Forelimb muscle (tissue), 1 donor: ENCODE data around the gene TMEM126B. TPM values are rescaled to one million over a fixed set of nuclear protein-coding genes. Genes with fewer than 3 reads are reported as not detected.
A peak's percentile ranks its signal among the peaks of the same experiment; 100 is the strongest.
"Not testable (repeated sequence)": the region's sequence is repeated elsewhere in the genome, so short reads cannot be mapped to it uniquely, and the experiment has no call there.

Source experiments
- DNase-seq: peaks from one replicate; pipeline ENCODE4 v3.0.0-alpha.2; 2013; ENCODE audit warnings: low read depth
- polyA plus RNA-seq: library from polyadenylated mRNA; unstranded; fragments of 120-200 nt; gene quantifications from one replicate; pipeline ENCODE4 v1.2.1, GENCODE V29; 2013; ENCODE audit not compliant: insufficient read length

Gene TMEM126B
- polyA plus RNA-seq, 1 donor, result 40.6 TPM

DNA sequence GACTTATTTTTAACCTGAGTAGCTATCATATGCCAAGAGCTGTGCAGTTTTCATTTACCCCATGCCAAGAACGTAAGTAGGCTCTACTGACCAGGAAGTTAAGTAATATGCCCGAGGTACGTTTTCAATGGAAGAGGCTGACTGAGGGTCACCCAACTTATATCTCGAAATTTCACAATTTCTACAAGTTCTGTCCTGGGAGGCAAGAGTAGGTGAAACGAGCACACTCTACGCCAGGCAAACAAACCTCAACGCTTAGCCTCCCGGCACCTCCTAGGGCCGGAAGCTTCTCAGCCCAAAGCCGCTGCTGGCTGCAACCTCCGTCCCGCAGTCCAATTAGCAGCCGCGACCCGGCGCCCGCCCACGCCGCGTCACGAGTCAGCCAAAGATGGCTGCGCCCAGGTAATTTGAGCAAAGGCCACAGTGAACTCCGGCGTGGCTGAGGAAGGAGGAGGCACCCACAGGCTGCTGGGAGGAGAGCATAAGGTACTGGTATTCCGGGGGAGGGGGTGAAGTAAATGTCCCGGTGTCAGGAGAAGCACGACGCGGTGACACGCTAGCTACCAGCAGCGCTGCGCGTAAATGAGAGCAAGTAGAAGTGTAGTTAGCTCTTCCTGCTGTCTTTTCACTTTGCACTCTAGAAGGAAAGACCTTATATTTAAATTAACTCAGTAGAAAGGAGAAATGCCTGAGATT, 19.4 kb downstream of the TMEM126B start, which contains the start of gene TMEM126A:
Gene TMEM126A (plus strand): TSS at position 364 of the 696 bp plus-strand sequence. CDS start 2,289 bp downstream, outside the sequence.
- DNase-seq, result no peak

GRCh38 chr11:85651118-85651517, 22.7 kb downstream of the TMEM126B start:
- DNase-seq, result no peak

GRCh38 chr11:85652786-85653447, 24.5 kb downstream of the TMEM126B start:
- DNase-seq, result no peak

DNA sequence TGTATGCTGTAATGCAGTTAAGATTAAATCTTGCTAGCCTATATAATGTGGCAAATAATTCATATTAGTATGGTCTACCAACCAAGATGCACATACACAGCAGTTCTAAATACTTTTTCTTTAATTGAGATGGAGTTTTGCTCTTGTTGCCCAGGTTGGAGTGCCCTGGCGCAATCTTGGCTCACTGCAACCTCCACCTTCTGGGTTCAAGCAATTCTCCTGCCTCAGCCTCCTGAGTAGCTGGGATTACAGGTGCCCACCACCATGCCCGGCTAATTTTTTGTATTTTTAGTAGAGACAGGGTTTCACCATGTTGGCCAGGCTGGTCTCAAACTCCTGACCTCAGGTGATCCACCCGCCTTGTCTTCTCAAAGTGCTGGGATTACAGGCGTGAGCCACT, 25.9 kb downstream of the TMEM126B start:
- DNase-seq, result not testable (repeated sequence)

GRCh38 chr11:85656777-85657176, 28.4 kb downstream of the TMEM126B start:
- DNase-seq, result no peak

GRCh38 chr11:85658180-85658579, 29.8 kb downstream of the TMEM126B start:
- no peak for DNase-seq

GRCh38 chr11:85661972-85662664, 33.7 kb downstream of the TMEM126B start:
- no peak for DNase-seq

- DNase-seq, result no peak
Measured at GRCh38 chr11:85663080-85663752, 34.8 kb downstream of the TMEM126B start.

GRCh38 chr11:85663753-85664614, 35.6 kb downstream of the TMEM126B start:
- DNase-seq, result peak; percentile 35

DNA sequence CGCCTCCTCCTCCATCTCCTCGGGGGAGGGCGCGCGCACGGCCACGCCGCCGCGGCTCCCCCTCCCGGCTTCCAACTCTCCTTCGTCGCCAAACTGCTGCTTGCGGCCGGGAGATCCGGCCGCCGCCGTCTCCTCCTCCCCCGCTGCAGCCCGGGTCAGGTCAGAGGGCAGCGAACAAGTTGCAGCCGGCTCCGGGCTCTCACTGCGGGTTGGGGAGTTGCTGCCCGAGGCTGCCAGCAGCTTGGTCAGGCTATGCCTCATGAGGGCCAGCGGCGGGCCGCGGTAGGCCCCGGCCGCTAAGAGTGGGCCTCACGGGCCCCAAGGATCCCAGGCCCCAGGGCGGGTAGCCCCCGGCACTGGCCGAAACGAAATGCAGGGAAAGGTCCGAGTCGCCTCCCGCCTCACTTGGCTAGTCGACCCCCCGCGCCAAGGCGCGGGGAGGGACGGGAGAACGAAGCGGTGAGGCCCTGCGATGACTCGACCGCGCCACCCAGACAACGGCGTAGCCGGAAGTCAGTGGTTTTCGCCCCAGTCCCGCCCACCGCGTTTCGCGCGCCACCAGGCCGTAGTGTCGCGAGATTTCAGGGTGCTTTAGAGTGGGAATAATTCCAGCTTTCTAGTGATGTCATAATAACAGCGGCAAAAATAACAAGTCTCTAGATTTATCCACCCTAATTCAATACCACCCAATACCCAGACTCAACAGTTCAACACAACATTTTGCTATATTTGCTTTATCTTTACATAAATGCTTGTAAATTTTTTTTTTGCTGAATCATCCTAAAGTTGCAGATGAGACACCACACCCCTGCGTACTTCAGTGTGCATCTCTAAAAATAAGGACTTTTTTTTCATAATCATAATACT, 36.5 kb downstream of the TMEM126B start, which contains the start of gene CREBZF:
Gene CREBZF (minus strand): TSS at position 515 of the 867 bp plus-strand sequence. CDS start 254 bp downstream, at position 261.
- DNase-seq, result peak; percentile 89

DNA sequence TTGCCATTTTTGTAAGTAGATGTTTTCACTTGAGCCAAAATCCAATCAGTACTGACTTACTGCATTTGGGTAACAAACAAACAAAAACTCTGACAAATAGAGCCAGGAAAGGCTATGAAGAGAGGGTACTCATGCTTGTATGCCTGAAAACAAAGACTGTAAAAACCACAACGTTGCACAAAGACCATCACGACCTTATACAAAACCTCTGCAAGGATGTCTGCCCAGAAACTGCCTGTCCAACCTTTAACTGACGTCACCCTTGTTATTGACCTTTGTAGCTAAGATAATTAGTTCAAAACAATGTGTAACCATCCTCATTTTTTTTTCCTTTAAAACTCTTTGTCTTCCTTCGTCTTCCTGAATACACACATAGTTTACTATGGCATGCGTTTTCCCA, 37.3 kb downstream of the TMEM126B start:
- DNase-seq, result no peak

DNA sequence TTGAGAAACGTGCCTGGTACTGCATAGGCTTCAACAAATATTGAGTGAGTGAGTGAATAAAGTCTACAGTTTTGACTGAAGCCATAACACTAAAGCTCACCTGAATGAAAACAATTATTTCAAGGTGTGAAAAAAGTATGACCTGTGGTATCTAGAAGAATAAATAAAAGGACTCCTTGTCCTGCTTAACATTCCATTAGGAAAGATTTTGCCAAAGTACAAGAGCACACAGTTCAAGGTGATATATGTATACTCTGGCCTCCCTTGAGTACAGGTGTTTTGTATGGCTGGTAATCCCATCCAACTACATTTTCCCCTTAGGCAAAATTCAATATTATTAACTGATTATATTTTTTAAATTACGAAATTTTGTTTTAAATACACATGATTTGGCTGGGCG, 38.3 kb downstream of the TMEM126B start:
- no peak for DNase-seq

DNA sequence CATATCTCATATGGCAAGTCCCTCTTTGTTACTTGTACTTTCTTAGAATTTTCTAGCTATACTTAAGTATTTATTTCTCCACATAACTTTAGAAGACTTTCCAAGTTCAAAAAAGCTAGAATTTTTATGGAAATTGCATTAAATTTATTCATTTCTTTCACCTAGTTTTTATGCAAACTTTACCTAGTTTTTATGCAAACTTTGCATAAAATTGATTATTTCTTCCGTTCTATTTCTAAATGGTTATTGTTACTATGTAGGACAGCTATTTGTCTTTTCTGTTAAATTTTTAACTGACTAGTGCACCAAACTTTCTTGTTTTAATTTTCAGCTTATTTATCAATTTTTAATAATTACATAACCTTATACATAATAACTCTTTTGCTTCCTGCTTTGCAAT, 39.8 kb downstream of the TMEM126B start:
- no peak for DNase-seq

GRCh38 chr11:85670949-85671663, 42.7 kb downstream of the TMEM126B start:
- not testable (repeated sequence) for DNase-seq

DNA sequence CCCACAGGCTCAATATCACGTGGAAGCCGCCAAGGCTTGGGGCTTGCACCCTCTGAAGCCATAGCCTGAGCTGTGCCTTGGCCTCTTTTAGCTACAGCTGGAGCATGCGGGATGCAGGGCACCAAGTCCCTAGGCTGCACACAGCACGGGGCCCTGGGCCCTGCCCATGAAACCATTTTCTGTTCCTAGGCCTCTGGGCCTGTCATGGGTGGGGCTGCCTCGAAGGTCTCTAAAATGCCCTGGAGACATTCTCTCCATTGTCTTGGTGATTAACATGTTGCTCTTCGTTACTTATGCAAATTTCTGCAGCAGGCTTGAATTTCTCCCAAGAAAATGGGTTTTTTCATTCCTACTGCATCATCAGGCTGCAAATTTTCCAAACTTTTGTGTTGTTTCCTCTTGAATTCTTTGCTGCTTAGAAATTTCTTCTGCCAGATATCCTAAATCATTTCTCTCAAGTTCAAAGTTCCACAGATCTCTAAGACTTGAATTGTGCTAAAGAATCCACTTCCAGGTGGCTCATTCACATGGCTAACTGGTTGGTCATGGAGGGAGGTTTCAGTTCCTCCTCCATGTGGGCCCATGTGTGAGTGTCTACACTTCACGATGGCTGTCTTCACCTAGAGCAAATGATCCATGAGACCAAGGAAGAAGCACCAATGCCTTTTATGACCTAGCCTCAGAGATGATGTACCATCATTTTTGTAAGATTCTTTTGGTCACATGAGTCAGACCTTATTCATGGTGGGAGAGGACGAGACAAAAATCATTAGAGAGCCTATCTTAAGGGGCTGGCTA, 43.9 kb downstream of the TMEM126B start:
- no peak for DNase-seq

GRCh38 chr11:85673393-85673792, 45.0 kb downstream of the TMEM126B start:
- no peak for DNase-seq

GRCh38 chr11:85679576-85679975, 51.2 kb downstream of the TMEM126B start:
- no peak for DNase-seq

DNA sequence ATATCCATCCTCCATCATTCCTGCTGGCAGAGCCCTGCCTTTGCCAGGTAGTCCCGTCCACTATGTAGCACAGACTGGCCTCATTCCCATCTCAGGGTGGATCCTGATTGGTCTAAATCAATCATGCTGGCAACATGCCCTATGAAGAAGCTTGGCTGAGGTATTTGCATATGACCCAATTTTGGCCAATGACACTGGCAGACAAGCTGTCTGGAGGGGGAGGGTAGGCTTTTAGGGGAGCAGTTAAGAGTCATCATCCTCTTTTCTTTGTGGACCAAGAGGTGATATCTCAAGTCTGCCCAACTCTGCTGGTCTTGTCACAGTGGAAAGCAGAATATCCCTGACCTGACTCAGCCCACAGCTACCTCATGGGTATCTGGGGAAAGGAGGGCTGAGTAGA, 52.5 kb downstream of the TMEM126B start:
- no peak for DNase-seq
